Hepatocyte (in vitro differentiated cells): ENCODE measurements around the gene IP6K1. TPM values are rescaled to one million over a fixed set of nuclear protein-coding genes. Genes with fewer than 3 reads are reported as not detected.

ENCODE experiments used
- DNase-seq: peaks from one replicate; pipeline ENCODE4 v3.0.0-alpha.2; 2016; ENCODE audit warnings: low spot score
- H2AFZ ChIP-seq: fragments of 200-600 bp; sonication (generic); 2 replicates; pipeline ENCODE4 v1.6.0; 2016; ENCODE audit warnings: antibody characterized with exemption, mild to moderate bottlenecking
- H3K27ac ChIP-seq: fragments of 200-600 bp; sonication (generic); 2 replicates; pipeline ENCODE4 v1.5.1; 2016; ENCODE audit warnings: mild to moderate bottlenecking
- H3K27me3 ChIP-seq: fragments of 200-600 bp; sonication (generic); 2 replicates; pipeline ENCODE4 v1.6.1; 2016
- H3K36me3 ChIP-seq: fragments of 200-600 bp; sonication (generic); replicated peaks from 2 replicates; pipeline ENCODE4 v1.5.1; 2016; ENCODE audit warnings: low read depth; ENCODE audit not compliant: insufficient read depth
- H3K4me1 ChIP-seq: fragments of 200-600 bp; sonication (generic); 2 replicates; pipeline ENCODE4 v1.5.1; 2016; ENCODE audit warnings: mild to moderate bottlenecking, moderate library complexity; ENCODE audit not compliant: insufficient read depth
- H3K4me2 ChIP-seq: fragments of 200-600 bp; sonication (generic); 2 replicates; pipeline ENCODE4 v1.6.0; 2016
- H3K4me3 ChIP-seq: fragments of 200-600 bp; sonication (generic); 2 replicates; pipeline ENCODE4 v1.5.1; 2016; ENCODE audit warnings: mild to moderate bottlenecking
- H3K79me2 ChIP-seq: fragments of 200-600 bp; sonication (generic); 2 replicates; pipeline ENCODE4 v1.6.0; 2017; ENCODE audit warnings: mild to moderate bottlenecking
- H3K9me2 ChIP-seq: fragments of 200-600 bp; sonication (generic); replicated peaks from 2 replicates; pipeline ENCODE4 v1.6.0; 2017; ENCODE audit warnings: mild to moderate bottlenecking; ENCODE audit not compliant: insufficient read depth
- H3K9me3 ChIP-seq: fragments of 200-600 bp; sonication (generic); 2 replicates; pipeline ENCODE4 v1.5.1; 2016; ENCODE audit warnings: low read depth, mild to moderate bottlenecking
- H4K20me1 ChIP-seq: fragments of 200-600 bp; sonication (generic); 2 replicates; pipeline ENCODE4 v1.6.0; 2016; ENCODE audit warnings: mild to moderate bottlenecking; ENCODE audit not compliant: insufficient read depth, poor library complexity, severe bottlenecking
- CTCF ChIP-seq: fragments of 200-600 bp; sonication (generic); IDR thresholded peaks from 2 replicates; pipeline ENCODE4 v1.5.1; 2016; ENCODE audit warnings: antibody characterized with exemption, mild to moderate bottlenecking; ENCODE audit not compliant: poor library complexity
- EZH2 ChIP-seq: fragments of 200-600 bp; sonication (generic); IDR thresholded peaks from 2 replicates; pipeline ENCODE4 v1.6.1; 2016; ENCODE audit warnings: antibody characterized with exemption, mild to moderate bottlenecking, borderline replicate concordance
- EZH2phosphoT487 ChIP-seq: fragments of 200-600 bp; sonication (generic); IDR thresholded peaks from one replicate; pipeline ENCODE4 v1.6.1; 2018; ENCODE audit warnings: antibody characterized with exemption, mild to moderate bottlenecking, low read depth, moderate library complexity; ENCODE audit not compliant: unreplicated experiment, severe bottlenecking
- WGBS: methylation state at CpG from one replicate; pipeline ENCODE4 v1.1.6; 2016; ENCODE audit warnings: low lambda C conversion rate; ENCODE audit errors: missing lambda C conversion rate; 5-methylcytosine and 5-hydroxymethylcytosine counted together
- polyA plus RNA-seq: library from polyadenylated mRNA; unstranded; fragments of >200 nt; fragmentation: Nextera tagmentation; extraction: Ambion mirVana; gene quantifications from 2 replicates; pipeline ENCODE4 v1.2.1, GENCODE V29; 2016
- total RNA-seq: library from RNA; depleted of rRNA; stranded (reverse); fragments of >200 nt; gene quantifications from 2 replicates; pipeline ENCODE4 v1.2.3, GENCODE V29; 2014

IP6K1 gene
- total and polyA plus RNA-seq, 2 experiments from 2014 or later, result 21.6 to 32.6 TPM

GRCh38 chr3:49712631-49713317 lies 73.6 kb downstream of the IP6K1 start:
- no peak for DNase-seq
- H3K4me2 ChIP-seq, result no peak overlapping the region
- no peak overlapping the region for H3K4me3 ChIP-seq
- WGBS, result 76% methylated on average over 7 of the region's 7 CpGs
- H3K9me2 ChIP-seq, result no peaks in the 10 kb centered on the region
- TF ChIP-seq EZH2 (no peak), CTCF (no peak), EZH2phosphoT487 (no peak)
- H3K4me1 ChIP-seq, result no peaks in the 10 kb centered on the region
- no peaks in the 10 kb centered on the region for H3K27me3 ChIP-seq
- no peaks in the 10 kb centered on the region for H3K36me3 ChIP-seq
- H3K27ac ChIP-seq, result no peak overlapping the region
- H2AFZ ChIP-seq, result no peak overlapping the region
- H3K79me2 ChIP-seq, result no peaks in the 10 kb centered on the region
- H4K20me1 ChIP-seq, result no peaks in the 10 kb centered on the region
- H3K9me3 ChIP-seq, result no peaks in the 10 kb centered on the region

GRCh38 chr3:49712166-49712565 lies 74.2 kb downstream of the IP6K1 start:
- WGBS, result 93% methylated on average over 11 of the region's 11 CpGs
- Histone ChIP-seq H3K4me2 (no peak overlapping the region), H4K20me1 (no peaks in the 10 kb centered on the region), H3K4me1 (no peaks in the 10 kb centered on the region), H3K27ac (no peak overlapping the region), H3K9me3 (no peaks in the 10 kb centered on the region), H3K27me3 (no peaks in the 10 kb centered on the region), H2AFZ (no peak overlapping the region), H3K79me2 (no peaks in the 10 kb centered on the region), H3K36me3 (no peaks in the 10 kb centered on the region), H3K9me2 (no peaks in the 10 kb centered on the region), H3K4me3 (no peak overlapping the region)
- no peak for TF ChIP-seq EZH2phosphoT487
- no peak for TF ChIP-seq EZH2
- no peak for TF ChIP-seq CTCF
- DNase-seq, result no peak

- no peaks in the 10 kb centered on the region for H3K9me2 ChIP-seq
- WGBS, result 97% methylated on average over 5 of the region's 5 CpGs
- no peaks in the 10 kb centered on the region for H3K4me1 ChIP-seq
- H3K27ac ChIP-seq, result no peak overlapping the region
- no peak overlapping the region for H3K4me2 ChIP-seq
- no peaks in the 10 kb centered on the region for H3K36me3 ChIP-seq
- H3K27me3 ChIP-seq, result no peaks in the 10 kb centered on the region
- H3K79me2 ChIP-seq, result no peaks in the 10 kb centered on the region
- H4K20me1 ChIP-seq, result no peaks in the 10 kb centered on the region
- no peaks in the 10 kb centered on the region for H3K9me3 ChIP-seq
- H3K4me3 ChIP-seq, result no peak overlapping the region
- no peak for TF ChIP-seq EZH2
- TF ChIP-seq CTCF, result no peak
- no peak for TF ChIP-seq EZH2phosphoT487
- no peak for DNase-seq
- no peak overlapping the region for H2AFZ ChIP-seq
These were observed 74.9 kb downstream of the IP6K1 start for GRCh38 chr3:49711489-49711888.
